HEK293T (cell line): ENCODE data around the gene STPG1.

Experiments
- ARNT ChIP-seq: fragments of 450-650 bp; IDR thresholded peaks from 2 replicates; pipeline ENCODE4 v1.6.1; 2017; ENCODE audit warnings: mild to moderate bottlenecking
- BHLHE40 ChIP-seq: fragments of 450-650 bp; IDR thresholded peaks from 2 replicates; pipeline ENCODE4 v1.6.1; 2016; ENCODE audit warnings: mild to moderate bottlenecking, moderate library complexity, borderline replicate concordance
- FOXA1 ChIP-seq: fragments of 450-650 bp; IDR thresholded peaks from 2 replicates; pipeline ENCODE4 v1.6.1; 2016; ENCODE audit warnings: mild to moderate bottlenecking
- FOXK2 ChIP-seq: fragments of 450-650 bp; IDR thresholded peaks from 2 replicates; pipeline ENCODE4 v1.6.1; 2016; ENCODE audit warnings: mild to moderate bottlenecking
- FOXM1 ChIP-seq: fragments of 450-650 bp; IDR thresholded peaks from 2 replicates; pipeline ENCODE4 v1.6.1; 2017; ENCODE audit warnings: mild to moderate bottlenecking, borderline replicate concordance
- HDGF ChIP-seq: fragments of 450-650 bp; IDR thresholded peaks from 2 replicates; pipeline ENCODE4 v1.6.1; 2017; ENCODE audit warnings: antibody characterized with exemption, borderline replicate concordance
- LEF1 ChIP-seq: fragments of 450-650 bp; IDR thresholded peaks from 2 replicates; pipeline ENCODE4 v1.6.1; 2017; ENCODE audit warnings: mild to moderate bottlenecking, borderline replicate concordance
- NFRKB ChIP-seq: fragments of 450-650 bp; IDR thresholded peaks from 2 replicates; pipeline ENCODE4 v1.6.1; 2016; ENCODE audit warnings: mild to moderate bottlenecking, moderate library complexity
- PKNOX1 ChIP-seq: fragments of 450-650 bp; IDR thresholded peaks from 2 replicates; pipeline ENCODE4 v1.6.1; 2016
- SP1 ChIP-seq: fragments of 450-650 bp; IDR thresholded peaks from 2 replicates; pipeline ENCODE4 v1.6.1; 2017
- SUZ12 ChIP-seq: fragments of 450-650 bp; IDR thresholded peaks from 2 replicates; pipeline ENCODE4 v1.6.1; 2016; ENCODE audit warnings: mild to moderate bottlenecking
- ZNF384 ChIP-seq: fragments of 450-650 bp; IDR thresholded peaks from 2 replicates; pipeline ENCODE4 v1.6.1; 2016

- no peak for TF ChIP-seq ARNT
- no peak for TF ChIP-seq FOXA1
- no peak for TF ChIP-seq SUZ12
- TF ChIP-seq SP1, result no peak
- TF ChIP-seq ZNF384, result no peak
- no peak for TF ChIP-seq FOXM1
- TF ChIP-seq FOXK2, result no peak
- TF ChIP-seq BHLHE40, result no peak
- no peak for TF ChIP-seq HDGF
- TF ChIP-seq NFRKB, result no peak
- no peak for TF ChIP-seq PKNOX1
- TF ChIP-seq LEF1, result no peak
These were observed 75.1 kb downstream of the STPG1 start for GRCh38 chr1:24338447-24338846.
